HG03558 (cell line): ENCODE results near the gene CRIP2.

Experiments used
- ATAC-seq: cut with Tn5 transposase; IDR thresholded peaks from one replicate; pipeline ENCODE4 v1.9.1; 2021; ENCODE audit warnings: moderate number of reproducible peaks; ENCODE audit not compliant: unreplicated experiment; ENCODE audit errors: extremely low read depth

CRIP2 gene

DNA sequence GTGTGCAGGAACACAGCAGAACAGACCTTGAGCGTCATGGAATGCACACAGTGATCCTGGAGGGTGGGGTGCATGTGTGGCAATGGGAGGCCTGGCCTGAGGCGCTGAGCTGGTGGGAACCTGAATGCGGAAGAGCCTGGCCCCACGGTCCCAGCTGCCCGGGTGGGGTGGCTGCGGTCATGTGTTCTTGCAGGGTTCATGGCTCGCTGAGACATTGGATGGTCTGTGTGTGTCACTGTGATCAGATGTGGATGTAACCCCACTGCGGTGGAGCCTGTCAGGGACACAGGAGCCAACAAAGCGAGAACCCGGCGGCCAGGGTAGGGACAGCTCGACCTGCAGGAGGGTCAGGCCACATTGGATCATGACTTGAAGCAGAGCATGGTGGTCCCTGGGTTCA lies 31.8 kb upstream of the CRIP2 start:
- ATAC-seq, result no peak

- ATAC-seq, result no peak
These were observed 29.8 kb upstream of the CRIP2 start for GRCh38 chr14:105444859-105445258.

- ATAC-seq, result no peak
These were observed 29.3 kb upstream of the CRIP2 start for GRCh38 chr14:105445290-105445689.

DNA sequence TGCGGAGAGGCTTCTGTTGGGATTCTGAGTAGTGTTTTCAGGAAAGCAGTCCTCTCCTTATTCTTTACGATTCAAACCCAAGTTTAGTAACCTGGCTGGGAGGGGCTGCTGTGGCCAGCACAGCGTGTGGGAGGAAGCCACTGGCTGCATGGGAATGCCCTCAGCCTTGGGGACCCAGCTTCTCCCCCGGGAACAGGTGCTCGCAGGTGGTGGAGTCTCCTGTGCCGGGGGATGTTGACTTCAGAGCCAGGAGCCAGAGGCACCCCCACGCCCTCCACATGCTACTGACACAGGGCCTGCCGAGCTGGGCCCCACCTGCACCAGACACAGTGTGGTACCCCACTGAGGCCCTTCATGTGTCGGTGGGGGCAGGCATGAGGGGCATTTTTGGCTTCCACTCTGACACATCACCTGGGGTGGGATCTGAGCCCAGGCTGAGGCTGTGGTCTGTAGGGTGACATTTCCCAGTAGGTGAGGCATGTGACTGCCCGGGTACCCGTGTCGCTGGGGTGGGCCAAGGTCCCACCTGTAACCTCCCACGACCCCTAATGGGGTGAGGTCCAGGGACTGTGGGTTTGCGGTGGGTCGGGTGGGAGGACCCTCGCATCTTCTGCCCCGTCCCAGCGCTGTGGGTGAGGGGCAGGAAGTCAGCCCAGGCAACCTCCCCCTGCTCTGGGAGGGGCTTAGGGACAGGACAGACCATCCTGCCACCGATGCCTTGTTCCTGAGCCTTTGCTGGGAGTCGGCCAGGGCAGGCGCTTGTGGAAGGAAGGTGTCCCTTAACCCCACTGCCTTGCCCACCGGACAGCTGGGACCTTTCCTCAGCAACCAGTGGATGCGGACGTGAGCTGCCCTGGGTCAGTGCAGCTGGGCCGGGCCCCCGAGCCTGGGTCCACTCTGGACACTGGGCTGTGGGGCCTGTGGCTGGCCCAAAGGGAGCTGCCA lies 28.4 kb upstream of the CRIP2 start:
- no peak for ATAC-seq

DNA sequence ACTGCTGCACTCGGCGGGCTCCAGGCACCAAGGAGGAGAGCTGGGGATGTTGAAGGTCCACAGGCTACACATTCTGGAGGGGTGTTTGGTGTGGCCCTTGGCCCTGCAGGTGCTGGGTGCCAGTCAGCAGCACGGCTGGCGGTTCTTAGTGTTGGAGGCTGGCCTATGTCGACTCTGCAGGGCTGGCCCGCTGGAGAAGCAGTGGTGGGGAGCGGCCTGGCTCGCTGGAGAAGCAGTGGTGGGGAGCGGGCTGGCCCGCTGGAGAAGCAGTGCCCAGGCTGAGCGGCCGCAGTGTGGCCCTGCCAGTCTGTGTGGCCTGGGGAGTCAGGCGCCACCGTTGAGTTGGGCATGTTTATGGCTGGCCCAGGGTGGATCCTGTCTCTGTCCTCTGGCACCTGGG lies 27.6 kb upstream of the CRIP2 start:
- no peak for ATAC-seq

DNA sequence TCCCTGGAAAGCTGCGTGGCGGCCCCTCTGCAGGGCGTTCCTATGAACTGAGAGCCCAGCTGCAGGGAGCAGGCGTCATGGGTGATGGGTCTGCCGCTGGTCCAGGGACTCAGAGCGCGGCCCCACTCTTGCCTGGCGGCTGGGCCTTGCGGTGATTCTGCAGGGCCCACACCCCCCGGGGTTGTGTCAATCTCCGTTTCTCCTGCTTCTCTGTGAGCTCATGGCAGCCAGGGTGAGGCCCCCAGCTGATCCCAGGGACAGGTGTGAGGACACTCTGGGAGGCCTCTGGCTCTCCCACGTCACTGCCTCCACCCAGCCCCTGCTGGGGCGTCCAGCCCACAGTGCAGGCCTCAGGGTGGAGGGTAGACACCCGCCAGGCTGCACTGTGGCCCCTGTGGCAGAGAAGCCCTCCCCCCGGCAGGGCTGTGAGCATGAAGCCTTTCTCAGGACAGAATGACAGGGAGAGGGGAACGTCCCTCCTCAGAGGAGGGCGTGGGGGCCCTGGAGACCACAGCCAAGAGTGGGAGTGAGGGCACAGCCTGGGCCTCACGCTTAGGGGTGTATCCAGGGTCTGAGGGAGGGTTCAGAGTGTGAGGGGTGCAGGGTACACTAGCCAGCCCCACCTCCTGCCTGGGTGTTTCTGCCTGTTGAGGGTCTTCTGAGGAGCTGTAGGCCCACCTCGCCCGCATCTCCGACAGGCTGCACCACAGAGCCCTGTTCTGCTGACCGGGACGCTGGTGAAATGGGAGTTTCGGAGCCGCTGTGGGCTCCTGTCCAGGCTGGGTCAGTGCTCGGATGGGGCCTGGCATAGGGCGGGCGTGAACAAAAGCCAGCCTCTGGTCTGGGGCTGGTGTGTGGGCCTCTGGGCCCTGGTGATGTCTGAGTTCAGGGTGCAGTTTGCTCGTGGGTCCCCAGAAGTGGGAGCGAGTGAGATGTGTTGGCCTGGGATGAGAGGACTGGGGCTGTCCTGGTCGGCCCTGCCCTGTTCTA lies 26.7 kb upstream of the CRIP2 start:
- ATAC-seq, result no peak

- no peak for ATAC-seq
These were observed 25.9 kb upstream of the CRIP2 start for GRCh38 chr14:105448706-105449111.

DNA sequence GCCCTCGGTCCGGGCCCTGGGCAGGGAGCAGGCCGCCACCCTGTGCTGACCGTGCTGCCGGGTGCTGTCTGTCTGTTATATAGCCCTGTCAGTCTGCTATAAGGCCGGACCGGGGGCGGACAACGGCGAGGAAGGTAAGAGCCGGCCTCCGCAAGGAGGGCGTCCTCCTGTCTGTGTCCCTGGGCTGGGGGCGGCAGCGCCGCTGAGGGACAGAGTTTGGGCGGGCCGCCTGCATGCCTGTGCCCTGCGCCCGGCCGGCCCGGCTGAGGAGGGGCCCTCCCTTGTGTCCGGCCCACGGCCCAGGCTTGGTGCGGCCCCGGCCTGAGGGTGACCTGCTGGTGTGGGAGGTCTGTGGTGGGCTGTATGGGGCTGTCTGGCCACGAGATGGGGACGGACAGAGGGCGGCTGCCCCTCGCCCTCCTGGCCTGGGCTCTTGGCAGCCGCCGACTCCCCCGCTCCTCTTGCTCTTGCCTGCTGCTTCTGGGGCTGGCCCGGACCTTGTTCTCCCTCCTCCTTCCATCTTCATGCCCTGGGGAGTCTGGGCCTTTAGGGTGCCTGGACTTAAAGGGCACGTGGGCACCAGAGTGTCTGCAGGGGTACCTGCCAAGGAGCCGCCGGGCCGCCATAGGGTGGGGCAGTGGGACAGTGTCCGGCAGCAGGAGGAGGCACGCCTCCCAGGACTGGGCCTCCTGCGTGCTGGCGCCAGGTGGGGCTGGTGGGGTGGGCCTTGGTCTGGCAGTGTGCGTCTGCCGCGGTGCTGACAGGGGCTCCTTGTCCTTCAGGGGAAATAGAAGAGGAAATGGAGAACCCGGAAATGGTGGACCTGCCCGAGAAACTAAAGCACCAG lies 25.1 kb upstream of the CRIP2 start:
- ATAC-seq, result no peak

GRCh38 chr14:105450123-105450505 lies 24.5 kb upstream of the CRIP2 start:
- no peak for ATAC-seq

DNA sequence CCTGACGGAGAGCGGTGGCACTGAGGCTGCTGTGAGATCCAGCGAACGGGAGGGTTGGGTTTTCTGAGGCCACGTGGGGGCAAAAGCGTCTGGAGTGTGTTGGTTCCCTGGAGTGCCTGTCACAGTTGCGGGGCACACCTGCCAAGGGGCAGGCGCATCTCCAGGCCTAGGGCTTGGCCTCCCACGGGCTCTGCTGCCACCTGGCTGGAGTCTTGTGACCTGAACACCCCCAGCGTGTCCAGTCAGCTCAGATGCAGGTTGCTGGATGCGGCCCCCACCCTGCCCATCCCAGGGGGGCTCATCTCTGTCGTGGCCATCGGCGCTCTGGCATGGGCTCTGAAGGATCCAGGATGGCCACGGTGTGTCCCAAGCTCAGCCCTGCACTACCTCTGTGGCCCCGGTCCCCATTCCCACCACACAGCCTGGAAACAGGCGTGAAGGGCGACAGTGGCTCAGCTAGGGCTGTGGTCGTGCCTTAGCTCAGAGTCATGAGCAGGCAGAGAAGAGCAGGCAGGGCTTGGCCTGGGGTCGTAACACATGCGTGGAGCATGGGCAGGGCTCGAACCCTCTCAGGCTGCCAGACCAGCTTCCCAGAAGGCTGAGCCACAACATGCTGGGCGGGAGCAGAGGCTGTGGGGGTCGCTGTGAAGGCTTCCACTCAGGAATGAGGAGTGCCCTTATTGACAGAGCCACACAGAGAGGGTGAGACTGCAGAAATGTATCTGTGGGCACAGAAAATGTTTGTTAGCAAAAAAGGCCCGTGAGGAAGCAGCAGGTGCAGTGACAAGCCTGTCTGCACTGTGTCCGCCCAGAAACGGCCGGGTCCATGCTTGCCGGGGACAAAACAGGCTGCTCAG lies 23.5 kb upstream of the CRIP2 start:
- ATAC-seq, result no peak

GRCh38 chr14:105452963-105453362 lies 21.7 kb upstream of the CRIP2 start:
- no peak for ATAC-seq

- ATAC-seq, result no peak
These were observed 20.8 kb upstream of the CRIP2 start for GRCh38 chr14:105453847-105454246.

GRCh38 chr14:105455086-105455640 lies 19.5 kb upstream of the CRIP2 start:
- no peak for ATAC-seq

DNA sequence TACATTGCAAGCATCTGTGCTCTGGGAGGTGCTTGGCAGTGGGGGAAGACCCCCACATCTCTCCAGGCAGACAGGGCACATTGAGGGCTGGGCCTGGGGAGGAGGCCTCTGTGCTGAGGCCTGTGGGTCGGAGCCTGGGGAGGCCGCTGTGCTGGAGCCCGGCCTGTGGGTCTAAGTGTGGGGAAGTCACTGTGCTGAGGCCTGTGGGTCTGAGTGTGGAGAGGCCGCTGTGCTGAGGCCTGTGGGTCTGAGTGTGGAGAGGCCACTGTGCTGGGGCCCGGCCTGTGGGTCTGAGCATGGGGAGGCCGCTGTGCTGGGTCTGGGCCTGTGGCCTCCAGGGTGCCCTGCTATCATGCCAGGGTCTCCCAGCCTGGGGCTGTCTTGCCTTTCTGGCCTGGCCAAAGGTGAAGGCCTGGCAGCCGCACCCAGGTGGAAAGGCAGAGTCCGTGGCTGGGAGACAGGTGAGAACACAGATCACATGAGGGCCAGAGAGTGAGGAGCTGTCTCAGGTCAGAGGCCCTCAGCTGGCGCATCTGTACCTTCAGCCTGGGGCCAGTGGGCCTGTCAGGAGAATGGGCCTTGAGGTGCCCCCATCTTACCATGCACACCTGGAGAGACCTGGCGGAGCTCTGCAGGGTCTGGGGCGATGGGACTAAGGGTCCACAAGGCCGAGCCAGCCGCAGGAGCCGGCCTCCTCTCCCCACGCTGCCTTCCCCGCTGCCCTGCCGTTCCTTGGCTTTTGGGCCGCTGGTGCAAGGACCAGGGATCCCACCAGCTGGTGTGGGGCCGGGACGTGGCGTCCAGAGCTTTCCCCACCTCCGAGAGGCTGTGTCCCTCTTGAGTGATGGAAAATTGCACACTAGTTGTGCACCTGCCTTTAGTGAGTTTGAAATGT lies 18.6 kb upstream of the CRIP2 start:
- no peak for ATAC-seq

DNA sequence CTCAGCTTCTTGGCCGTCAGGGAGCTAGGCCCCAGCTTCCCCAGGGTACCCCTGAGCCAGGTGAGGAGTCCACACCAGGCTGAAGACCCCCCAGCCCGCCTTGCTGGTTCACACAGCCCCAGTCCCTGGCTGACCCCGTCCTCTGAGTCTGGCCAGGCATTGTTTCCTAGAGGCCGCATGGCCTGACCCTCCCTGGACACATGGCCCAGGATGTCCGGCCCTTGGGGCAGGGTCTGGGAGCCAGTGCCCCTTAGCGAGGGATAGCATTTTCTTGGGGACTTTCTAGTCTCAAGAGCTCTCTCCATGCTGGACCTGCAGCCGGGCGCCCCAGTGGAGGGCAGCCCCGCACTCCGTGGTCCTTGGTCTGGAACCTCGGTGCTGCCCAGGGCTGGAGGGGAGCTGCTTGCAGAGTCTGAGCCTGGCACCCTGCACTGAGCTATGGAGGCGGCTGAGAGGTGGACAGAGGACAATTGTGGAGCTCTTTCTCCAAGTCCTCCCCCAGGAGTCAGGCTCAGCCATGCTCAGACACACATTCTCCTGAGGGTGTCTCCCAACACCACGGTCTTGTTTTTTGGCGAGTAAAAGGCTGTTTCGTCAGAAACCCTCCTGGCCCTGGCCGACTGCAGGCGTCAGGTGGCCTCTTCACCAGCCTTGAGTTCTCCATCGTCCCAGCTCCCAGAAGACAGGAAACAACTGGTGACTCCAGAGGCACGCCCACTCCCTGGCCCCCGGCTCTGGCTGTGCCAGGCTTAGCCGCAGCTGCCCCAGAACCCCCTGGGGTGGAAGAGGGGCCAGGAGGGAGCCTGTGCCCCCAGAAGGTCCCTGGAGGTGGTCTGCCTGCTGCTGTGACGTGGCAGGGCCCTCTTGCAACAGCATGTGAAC lies 17.6 kb upstream of the CRIP2 start:
- no peak for ATAC-seq

DNA sequence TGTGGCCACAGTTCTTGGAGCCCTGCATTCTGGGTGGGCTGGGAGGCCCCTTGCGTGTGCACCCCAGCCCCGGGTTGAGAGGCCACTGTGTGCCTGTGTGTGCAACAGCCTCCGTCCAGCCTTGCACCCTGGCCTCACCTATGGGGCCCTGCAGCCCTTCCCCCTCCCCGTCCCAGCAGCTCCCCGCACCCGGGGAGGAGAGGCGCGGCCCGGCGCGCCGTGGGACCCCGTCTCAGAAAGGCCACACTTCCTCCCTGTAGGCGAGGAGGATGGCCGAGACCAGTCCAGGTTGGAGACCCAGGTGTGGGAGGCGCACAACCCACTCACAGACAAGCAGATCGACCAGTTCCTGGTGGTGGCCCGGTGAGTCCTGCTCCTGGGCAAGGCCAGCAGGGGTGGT lies 16.6 kb upstream of the CRIP2 start:
- ATAC-seq, result no peak

GRCh38 chr14:105458571-105458970 lies 16.1 kb upstream of the CRIP2 start:
- no peak for ATAC-seq
